ENCODE results near the gene KLF2. TPM values are rescaled to one million over a fixed set of nuclear protein-coding genes. Genes with fewer than 3 reads are reported as not detected.
A peak's percentile ranks its signal among the peaks of the same experiment; 100 is the strongest.

KLF2 gene
- total and polyA plus RNA-seq, 2 donors (not counting 1 experiment from before 2014, with no cell fraction given): 242 to 3,965 TPM

- Mint-ChIP-seq H3K27me3 (no peaks in the 10 kb centered on the region), H3K27ac (no peak overlapping the region), H3K4me3 (no peak overlapping the region), H3K4me1 (peaks cover 88% of the 10 kb centered on the region), H3K9me3 (ENCODE audit: insufficient read depth) (no peaks in the 10 kb centered on the region)
- H3K27ac ChIP-seq (ENCODE audit: low read length in 2 of 2): no peak overlapping the region
- DNase-seq: no peak
- ATAC-seq (ENCODE audit: low read depth): no peak
- no peak overlapping the region for H3K4me2 ChIP-seq (replicated peaks; ENCODE audit: low read depth, low read length, poor library complexity, severe bottlenecking)
- peaks cover 0 to 15% of the 10 kb centered on the region in 2 experiments for H3K36me3 ChIP-seq (replicated peaks in 1 of 2; ENCODE audit: control extremely low read depth in 1 of 2, control insufficient read depth in 1 of 2, extremely low read depth in 1 of 2, insufficient read depth in 2 of 2, low read length in 1 of 2)
- no peaks in the 10 kb centered on the region for H3K27me3 ChIP-seq (replicated peaks in 1 of 4; ENCODE audit: control extremely low read depth in 1 of 4, control insufficient read depth in 3 of 4, insufficient read depth in 4 of 4, low read length in 3 of 4)
- H3K4me1 ChIP-seq (ENCODE audit: control insufficient read depth in 2 of 2, insufficient read depth in 2 of 2, low read length in 2 of 2): peaks cover 75 to 98% of the 10 kb centered on the region in 2 donors
- no peak overlapping the region for H3K9ac ChIP-seq (ENCODE audit: low read length)
- H3K9me3 ChIP-seq (ENCODE audit: control extremely low read depth in 1 of 3, control insufficient read depth in 2 of 3, insufficient read depth in 1 of 3, low read length in 2 of 3): no peaks in the 10 kb centered on the region
- TF ChIP-seq EZH2 (IDR thresholded peaks at IDR 0.05; ENCODE audit: borderline replicate concordance, insufficient read depth, low read depth, low read length, poor library complexity, severe bottlenecking): no peak
- TF ChIP-seq CTCF (IDR thresholded peaks at IDR 0.05): no peak
- H3K4me3 ChIP-seq (ENCODE audit: control extremely low read depth in 1 of 5, extremely low read depth in 1 of 5, insufficient read depth in 1 of 5, low read depth in 2 of 5, low read length in 4 of 5): no peak overlapping the region
- peaks cover 61% of the 10 kb centered on the region for H3K79me2 ChIP-seq (ENCODE audit: control insufficient read depth, insufficient read depth, low read length)
- intact Hi-C loops (cut with micrococcal nuclease): no loop called here
- no peak overlapping the region for H2AFZ ChIP-seq (ENCODE audit: insufficient read depth, low read depth, low read length, poor library complexity, severe bottlenecking)
- 100% methylated on average over 7 of the region's 10 CpGs for WGBS (ENCODE audit: insufficient coverage)
- ChIA-PET CTCF (interaction anchor here (0.6 to 3.0 kb wide), 9 partner anchors 11 to 305 kb away, joined by 3 to 13 read pairs (median 7); no protein-coding TSS in a partner anchor), POLR2A (interaction anchor here (0.6 to 5.1 kb wide), 7 partner anchors 9 to 103 kb away, joined by 3 to 50 read pairs (median 3); no protein-coding TSS in a partner anchor)
- H4K20me1 ChIP-seq (ENCODE audit: control insufficient read depth, insufficient read depth, low read length, poor library complexity, severe bottlenecking): no peaks in the 10 kb centered on the region
Observed at GRCh38 chr19:16360738-16361137, 36.1 kb downstream of the KLF2 start.

- Histone ChIP-seq H3K27me3 (replicated peaks in 1 of 4; ENCODE audit: control extremely low read depth in 1 of 4, control insufficient read depth in 3 of 4, insufficient read depth in 4 of 4, low read length in 3 of 4) (no peaks in the 10 kb centered on the region), H3K9me3 (ENCODE audit: control extremely low read depth in 1 of 3, control insufficient read depth in 2 of 3, insufficient read depth in 1 of 3, low read length in 2 of 3) (no peaks in the 10 kb centered on the region), H2AFZ (ENCODE audit: insufficient read depth, low read depth, low read length, poor library complexity, severe bottlenecking) (no peak overlapping the region), H3K79me2 (ENCODE audit: control insufficient read depth, insufficient read depth, low read length) (peaks cover 60% of the 10 kb centered on the region), H3K4me2 (replicated peaks; ENCODE audit: low read depth, low read length, poor library complexity, severe bottlenecking) (no peak overlapping the region), H3K36me3 (replicated peaks in 1 of 2; ENCODE audit: control extremely low read depth in 1 of 2, control insufficient read depth in 1 of 2, extremely low read depth in 1 of 2, insufficient read depth in 2 of 2, low read length in 1 of 2) (peaks cover 0 to 15% of the 10 kb centered on the region in 2 experiments), H3K27ac (ENCODE audit: low read length in 2 of 2) (no peak overlapping the region), H4K20me1 (ENCODE audit: control insufficient read depth, insufficient read depth, low read length, poor library complexity, severe bottlenecking) (no peaks in the 10 kb centered on the region), H3K9ac (ENCODE audit: low read length) (no peak overlapping the region), H3K4me3 (ENCODE audit: control extremely low read depth in 1 of 5, extremely low read depth in 1 of 5, insufficient read depth in 1 of 5, low read depth in 2 of 5, low read length in 4 of 5) (no peak overlapping the region), H3K4me1 (ENCODE audit: control insufficient read depth in 2 of 2, insufficient read depth in 2 of 2, low read length in 2 of 2) (peaks cover 79 to 98% of the 10 kb centered on the region in 2 donors)
- Mint-ChIP-seq H3K27ac (no peak overlapping the region), H3K27me3 (no peaks in the 10 kb centered on the region), H3K4me1 (peaks cover 90% of the 10 kb centered on the region), H3K4me3 (peak overlapping the region; percentile 5), H3K9me3 (ENCODE audit: insufficient read depth) (no peaks in the 10 kb centered on the region)
- CTCF ChIA-PET: interaction anchor here (0.9 to 3.0 kb wide), 8 partner anchors 16 to 113 kb away, joined by 3 to 13 read pairs (median 7); no protein-coding TSS in a partner anchor
- intact Hi-C loops (cut with micrococcal nuclease): no loop called here
- ATAC-seq (ENCODE audit: low read depth) (no peak), DNase-seq (no peak)
- TF ChIP-seq CTCF (IDR thresholded peaks at IDR 0.05) (no peak), EZH2 (IDR thresholded peaks at IDR 0.05; ENCODE audit: borderline replicate concordance, insufficient read depth, low read depth, low read length, poor library complexity, severe bottlenecking) (no peak)
- 98% methylated on average over 11 of the region's 13 CpGs for WGBS (ENCODE audit: insufficient coverage)
- POLR2A ChIA-PET: interaction anchor here (0.6 to 5.1 kb wide), 8 partner anchors 8 to 103 kb away, joined by 3 to 50 read pairs (median 3); no protein-coding TSS in a partner anchor
Observed at GRCh38 chr19:16361254-16361653, 36.6 kb downstream of the KLF2 start.

Measured in B cell (primary cell).